GM18508 (cell line): ENCODE results near the gene SHMT2.

Experiments
- ATAC-seq: cut with Tn5 transposase; IDR thresholded peaks from one replicate; pipeline ENCODE4 v1.9.1; 2021; ENCODE audit warnings: moderate number of reproducible peaks; ENCODE audit not compliant: insufficient read depth, unreplicated experiment

The SHMT2 gene

DNA sequence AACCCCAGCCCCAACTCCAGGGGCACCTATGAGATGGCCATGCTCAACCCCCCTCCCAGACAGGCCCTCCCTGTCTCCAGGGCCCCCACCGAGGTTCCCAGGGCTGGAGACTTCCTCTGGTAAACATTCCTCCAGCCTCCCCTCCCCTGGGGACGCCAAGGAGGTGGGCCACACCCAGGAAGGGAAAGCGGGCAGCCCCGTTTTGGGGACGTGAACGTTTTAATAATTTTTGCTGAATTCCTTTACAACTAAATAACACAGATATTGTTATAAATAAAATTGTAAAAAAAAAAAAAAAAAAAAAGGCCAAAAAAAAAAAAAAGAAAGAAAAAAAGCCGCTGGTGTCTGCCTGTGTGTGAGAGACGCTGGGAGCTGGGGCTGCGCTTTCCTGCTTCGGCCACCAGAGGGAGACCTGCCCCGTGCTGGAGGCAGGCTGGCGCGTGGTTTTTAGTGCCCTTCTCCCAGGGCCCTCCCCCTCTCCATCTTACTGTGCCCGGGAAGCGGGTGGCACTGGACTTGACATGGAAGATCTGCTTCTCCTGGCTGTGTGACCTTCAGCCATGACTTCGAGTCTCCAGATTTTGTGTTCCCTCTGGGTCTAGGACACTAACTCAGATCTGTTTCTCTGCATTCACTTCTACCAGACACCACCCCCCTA lies 16.3 kb upstream of the SHMT2 start:
- no peak for ATAC-seq

DNA sequence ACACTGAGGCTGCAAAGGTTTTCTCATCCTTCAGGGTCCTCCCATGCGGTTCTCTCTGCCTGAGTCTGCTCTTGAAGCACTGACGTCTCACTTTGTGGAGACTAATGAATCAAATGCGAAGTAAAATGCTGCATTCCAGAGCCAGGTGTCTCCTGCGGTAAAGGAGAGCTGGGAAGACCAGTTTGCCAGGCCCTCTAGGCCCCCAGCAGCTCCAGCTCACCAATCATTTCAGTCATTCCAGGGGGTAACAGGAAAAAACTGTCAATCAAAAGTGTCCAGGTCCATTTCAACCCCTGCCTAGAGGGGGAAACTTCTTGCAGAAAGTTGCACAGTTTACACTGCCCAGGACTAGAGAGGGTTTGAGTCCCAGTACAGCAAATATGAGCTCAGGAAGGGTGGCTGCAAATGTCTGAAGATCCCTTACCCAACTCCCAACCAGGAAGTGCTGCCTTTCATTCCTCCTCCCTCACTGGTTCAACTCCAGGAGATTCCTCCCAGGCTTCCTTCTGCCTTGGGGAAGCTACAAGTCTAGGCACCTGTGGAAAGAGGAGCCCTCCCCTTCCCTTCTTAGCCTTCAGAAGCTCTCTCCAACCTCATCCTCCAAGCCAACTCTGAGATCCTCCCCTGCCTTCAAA lies 15.6 kb upstream of the SHMT2 start:
- ATAC-seq: no peak

DNA sequence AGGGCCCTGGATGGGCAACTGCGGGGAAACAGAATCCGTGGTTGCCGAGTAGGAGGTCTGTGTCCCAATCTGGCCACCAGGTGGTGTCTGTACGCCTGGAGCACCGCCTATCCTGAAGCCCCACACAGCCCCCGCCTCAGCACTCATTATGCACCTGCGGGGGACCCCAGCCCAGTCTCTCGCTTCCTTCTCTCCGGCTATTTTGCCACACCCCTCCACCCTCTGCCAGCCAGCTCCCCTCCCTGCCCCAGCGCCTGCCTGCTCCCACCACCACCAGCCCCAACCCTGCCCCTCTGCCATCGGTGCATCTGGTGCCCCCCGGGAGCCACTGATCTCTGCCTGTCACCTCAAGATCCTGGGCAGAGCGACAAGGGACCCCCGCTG lies 15.1 kb upstream of the SHMT2 start:
- ATAC-seq: no peak

DNA sequence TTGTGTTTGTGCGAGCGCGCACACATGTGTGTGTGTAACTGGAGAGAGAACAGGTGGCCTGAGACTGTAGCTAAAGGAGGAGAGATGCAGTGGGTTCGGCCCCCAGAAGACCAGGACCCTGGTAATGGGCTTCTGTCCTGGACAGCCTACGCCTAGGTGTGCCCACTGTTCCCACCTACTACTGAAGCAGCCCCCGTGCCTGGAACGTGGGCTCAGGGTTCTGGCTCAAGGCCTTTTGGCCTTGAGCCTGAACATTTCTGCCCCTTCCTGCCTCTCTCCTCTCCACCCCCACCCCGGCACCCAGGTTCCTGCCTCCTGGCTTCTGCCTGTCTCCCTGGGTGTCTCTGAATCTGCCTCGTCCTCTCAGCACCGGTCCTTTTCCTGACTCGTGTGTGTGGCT lies 14.4 kb upstream of the SHMT2 start:
- no peak for ATAC-seq

DNA sequence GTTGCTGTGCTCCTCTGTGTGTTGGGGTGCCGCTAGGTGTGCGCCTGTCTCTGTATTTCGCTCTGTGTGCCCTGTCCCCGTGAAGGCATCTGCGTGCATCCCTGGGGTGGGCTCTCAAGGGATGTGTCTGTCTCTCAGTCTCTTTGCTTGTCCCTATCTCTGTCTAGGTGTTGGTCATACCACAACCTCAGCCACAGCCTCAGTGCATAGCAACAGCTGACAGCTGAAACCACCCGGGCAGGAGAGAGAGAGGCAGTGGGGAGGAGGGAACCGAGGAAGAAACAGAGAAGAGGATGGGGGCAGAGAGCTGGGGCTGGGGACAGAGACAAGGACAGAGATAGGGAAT lies 13.9 kb upstream of the SHMT2 start:
- ATAC-seq: no peak

DNA sequence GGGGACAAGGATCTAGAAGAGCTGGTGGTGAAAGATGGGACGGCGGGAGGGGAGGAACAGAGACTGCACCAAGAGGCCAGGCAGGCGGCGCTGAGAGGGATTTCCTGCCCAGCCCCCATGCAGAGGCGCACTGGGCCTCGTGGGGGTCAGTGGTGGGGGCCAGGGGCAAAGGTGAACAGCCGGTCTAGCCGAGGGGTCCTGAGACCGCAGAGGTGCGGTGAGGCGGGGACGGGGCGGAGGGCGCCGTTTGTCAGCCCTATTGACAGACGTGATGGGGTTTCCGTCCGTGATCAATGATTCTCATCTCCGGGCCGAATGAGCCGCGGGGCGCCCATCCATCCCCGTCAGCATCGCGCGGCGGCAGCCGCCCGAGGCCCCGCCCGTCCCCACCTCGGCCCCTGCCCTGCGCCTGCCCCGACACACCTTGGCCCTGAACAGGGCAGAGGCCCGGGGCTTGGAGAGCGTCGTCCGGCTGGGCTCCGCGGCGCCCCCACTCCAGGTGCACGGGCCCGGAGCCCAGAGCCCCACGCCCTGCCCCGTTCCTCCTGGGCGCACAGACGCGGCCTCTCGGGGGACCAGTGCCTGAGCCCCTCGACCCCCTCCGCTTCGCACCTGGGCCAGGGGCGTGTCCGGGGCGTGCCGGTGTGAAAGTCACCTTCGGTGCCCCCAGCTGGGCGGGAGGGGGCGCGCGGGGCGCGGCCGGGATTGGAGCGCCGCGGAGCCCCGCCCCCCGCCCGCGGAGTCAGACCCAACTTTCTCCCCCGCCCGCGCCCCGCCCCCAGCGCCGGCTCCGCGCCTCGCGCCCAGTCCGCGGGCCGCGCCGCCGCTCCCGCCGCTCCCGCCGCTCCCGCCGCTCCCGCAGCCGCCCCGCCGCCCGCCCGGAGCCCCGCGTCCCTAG lies 13.2 kb upstream of the SHMT2 start, which contains the start of gene NXPH4:
Gene NXPH4, plus strand, starts transcription at position 781 of the 898 bp plus-strand sequence. CDS start 176 bp downstream, outside the sequence.
- no peak for ATAC-seq

DNA sequence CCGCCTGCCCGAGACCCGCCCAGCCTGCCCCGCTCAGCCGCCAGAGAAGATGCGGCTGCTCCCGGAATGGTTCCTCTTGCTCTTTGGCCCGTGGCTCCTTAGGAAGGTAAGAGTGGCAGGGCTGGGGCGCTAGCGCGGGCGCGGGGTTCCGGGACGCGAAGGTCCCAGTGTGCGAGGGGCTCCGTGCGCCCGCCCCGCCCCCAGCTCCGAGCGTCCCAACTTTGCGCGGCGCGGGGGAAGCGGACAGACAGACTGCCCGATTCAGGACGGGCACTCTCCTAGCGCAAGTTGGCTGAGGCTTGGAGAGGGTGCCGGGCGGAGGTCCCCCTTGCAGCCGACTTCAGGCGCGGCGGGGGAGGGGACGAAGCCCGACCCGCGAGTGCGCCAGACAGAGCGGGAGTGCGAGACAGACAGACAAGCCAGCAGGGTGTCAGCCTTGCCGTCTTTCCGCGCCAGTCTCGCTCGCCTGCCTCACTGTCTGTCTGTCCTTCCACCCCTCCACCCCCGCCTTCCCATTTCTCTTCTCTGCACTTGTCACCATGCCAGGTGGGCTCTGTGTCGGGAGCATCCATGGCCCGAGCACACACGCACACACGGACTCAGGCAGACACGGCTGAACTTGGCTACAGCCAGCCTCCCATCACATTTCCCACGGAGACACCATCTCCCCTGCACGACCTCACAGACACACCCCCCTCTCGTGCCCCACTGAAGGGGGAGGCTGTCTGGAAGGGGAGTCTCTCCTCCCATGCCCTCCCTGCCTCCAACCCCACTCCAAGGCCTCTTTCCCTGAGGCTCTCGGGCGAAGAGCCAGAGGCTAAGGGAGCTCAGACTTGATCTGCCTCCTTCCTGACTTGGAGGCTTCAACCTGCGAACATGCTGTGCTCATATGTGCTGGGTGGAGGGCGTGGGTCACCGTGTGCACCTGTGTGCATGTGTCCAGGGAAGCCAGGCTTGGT lies 12.3 kb upstream of the SHMT2 start:
- no peak for ATAC-seq

DNA sequence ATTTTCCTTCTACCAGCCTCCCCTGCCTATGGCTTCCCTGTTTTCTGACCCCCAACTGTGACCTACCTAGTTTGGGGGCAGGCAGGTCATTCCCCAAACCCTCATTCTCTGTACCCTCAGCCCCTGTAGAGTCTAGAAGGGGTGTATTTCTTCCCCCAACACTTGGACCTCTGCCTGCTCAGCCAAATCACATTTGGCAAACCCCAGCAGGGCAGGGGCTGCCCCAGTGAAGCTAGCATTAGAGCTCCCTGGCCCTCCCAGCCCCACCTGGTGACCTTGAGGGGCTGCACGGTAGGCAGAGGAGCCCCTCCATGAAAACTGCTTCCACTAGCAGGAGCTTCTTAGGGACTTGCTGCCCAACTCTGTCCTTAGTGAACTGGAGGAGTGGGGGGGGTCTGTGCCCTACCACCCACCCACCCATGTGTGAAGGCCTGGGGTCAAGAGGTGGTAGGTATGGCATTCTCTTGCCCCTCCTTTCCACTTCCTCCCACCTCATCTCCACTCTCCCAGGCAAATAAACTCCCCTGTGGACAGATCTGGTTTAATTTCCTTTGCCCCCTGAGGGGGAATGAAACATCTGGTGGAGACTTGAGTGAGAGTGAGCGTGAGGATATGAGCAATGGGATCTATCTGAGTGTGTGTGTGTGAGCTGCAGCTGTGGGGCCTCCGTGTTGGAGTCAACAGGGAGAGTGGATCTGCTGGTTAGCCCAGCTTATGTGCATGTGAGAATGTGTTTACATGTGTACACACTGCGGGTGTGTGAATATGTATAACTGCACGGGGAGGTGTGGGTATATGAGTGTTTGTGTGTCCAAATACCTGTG lies 11.3 kb upstream of the SHMT2 start:
- no peak for ATAC-seq

DNA sequence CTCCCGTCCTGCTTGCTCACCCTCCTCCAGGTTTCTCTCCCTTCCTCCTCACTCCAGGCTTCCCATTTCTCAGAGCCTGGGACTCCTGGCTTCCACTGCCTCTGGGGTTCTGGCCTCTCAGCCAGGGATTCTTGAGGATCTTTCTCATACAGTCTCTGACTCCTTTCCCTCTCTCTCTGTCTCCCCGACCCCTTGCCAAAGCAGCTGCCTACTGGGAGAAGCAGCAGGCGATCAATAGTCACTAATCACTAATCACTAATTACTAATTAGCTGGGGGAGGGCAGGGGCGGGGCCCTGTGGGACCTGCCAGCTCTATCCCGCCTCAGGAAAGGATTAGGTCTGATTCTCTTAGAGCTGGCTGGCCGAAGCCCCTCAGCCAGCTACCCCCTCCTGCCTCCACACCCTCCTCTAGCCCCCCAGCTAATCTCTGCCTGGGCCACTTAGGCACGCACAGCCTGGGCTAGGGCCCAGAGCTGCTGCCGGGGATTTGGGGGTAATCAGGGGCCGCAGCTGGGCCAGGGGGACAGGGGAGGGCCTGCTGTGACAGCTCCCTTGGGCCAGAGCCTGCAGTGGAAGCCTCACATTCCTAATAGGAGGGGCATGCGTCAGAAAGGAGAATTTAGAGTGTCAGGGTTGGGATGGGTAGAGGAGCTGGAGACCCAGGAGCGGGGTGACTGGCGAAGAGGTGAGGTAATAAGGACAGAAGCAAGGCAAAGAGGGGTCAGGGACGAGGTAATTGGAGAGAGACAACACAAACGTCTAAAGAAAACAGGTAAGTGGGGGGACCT lies 10.1 kb upstream of the SHMT2 start:
- no peak for ATAC-seq

DNA sequence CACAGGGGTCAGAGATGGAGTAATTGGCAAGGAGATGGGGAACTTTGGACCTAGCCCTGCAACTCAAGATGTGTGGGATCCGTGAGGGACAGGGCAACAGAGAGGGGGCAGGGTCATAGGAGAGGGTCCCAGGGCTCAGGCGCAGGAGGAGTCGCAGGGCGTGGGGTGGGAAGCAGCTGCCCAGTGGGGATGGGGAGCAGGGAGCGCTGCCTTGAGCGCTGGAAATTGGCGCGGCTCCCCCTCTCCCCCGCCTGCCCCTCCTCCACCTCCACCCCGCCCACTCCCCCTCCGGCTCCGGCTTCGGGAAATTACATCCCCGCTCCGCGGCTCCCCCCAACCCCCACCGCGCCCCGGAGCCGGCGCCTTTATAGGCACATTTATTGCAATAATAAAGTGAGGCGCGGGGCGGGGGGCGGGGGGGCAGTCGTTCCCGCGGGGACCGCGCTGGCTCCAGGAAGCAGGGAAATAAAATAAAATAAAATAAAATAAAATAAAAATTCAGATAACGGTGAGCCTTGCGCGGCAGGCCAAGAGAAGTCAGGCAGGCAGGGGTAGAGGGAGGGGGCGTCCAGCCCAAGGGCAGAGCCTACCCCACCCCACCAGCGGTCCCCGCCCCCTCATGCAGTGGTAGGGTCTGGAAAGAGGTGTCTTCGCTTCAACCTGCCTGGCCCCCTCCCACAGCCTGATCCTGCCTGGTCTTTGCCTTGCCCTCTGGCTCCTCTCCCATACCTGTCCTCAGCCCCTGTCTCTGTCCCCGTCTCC lies 9.3 kb upstream of the SHMT2 start:
- no peak for ATAC-seq

DNA sequence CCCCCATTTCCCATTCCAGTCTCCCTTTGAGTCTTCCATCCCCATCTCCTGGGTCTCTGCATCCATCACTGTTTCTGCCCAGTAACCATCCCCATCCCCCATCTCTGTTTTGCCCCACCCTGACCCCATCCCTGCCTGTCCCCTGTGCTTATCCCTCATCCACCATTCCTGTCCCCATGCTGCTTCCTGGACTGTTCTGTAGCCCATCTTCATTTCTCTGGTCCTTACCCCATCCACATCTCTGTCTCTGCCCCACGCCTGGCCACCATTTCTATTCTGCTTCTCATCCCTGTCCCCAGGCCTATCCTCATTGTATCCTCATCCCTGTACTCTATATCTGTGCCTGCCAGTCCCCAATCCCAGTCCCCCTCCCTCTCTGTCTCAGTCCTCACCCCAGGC lies 8.7 kb upstream of the SHMT2 start:
- no peak for ATAC-seq

DNA sequence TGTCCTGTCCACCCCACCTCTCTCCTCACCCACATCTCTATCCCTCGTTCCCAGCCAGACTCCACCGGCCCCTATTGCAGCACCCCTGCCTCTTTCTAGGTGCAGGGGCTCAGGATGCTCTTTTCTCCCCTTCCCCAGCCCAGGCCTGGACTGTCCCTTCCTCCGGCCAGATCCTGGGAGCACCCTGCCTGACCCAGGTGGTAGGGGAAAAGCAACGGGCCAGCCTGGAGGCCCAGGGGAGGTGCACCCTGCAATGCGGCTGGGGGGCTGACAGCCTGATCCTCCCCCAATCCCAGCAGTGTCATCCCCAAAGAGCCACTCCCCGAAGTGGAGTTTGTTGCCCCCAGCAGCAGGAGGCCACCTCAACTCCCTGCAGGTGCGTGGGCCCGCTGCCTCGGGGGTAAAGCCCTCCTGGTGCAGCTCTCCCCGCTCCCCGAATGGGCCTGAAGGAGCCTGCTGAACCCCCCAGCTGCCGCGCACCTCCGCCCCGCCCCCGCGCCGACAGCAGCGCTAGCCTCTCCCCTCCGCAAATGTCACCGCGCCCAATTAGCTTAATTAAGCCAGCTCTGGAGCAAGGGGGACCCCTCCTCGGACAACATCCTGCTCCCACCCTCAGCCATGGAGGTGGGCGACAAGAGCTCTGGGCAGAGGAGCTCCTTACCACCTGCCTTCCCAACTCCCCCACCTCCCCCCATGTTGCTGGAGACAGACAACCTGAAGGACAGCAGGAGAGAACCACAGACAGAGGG lies 8.2 kb upstream of the SHMT2 start:
- ATAC-seq: no peak

DNA sequence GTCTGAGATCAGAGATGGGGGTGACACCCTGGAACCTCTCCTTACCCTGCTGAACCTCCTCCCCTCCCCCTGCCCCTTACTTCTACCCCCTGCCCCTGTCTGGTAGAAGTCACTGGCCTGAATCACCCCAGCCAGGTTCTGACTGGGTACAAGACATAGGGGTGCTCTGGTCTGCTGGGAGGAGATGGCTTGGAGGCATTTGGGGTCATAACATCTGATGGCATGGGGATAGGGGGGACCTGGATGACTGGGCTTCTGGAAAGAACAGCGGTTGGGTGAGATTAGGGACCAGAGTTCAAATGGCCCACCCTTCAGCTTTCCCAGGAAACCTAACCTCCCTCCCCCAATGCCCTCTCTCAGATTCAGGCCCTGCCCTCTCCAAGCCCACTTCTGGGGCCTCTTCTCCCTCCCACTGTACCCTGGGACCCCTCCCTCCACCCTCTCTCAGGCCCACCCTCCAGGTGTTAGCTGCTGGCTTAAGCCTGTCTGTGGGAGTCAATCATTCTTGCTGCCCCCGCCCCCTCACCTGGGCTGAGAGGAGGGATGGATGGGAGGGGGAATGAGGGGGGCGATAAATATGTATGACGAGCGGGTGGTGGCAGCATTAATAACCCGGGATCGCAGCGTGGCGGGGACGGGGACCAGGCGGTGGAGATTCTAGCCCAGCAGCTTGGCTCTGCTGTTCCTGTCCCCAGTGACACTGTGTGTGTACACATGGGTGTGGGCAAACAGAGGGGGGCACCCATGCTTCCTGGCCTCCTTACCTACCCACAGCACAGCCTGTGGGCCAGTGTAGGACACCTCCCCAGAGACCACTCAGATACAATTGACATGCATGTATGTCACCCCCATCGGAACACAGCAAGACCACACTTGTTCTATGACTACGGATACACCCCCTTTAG lies 7.0 kb upstream of the SHMT2 start:
- no peak for ATAC-seq

DNA sequence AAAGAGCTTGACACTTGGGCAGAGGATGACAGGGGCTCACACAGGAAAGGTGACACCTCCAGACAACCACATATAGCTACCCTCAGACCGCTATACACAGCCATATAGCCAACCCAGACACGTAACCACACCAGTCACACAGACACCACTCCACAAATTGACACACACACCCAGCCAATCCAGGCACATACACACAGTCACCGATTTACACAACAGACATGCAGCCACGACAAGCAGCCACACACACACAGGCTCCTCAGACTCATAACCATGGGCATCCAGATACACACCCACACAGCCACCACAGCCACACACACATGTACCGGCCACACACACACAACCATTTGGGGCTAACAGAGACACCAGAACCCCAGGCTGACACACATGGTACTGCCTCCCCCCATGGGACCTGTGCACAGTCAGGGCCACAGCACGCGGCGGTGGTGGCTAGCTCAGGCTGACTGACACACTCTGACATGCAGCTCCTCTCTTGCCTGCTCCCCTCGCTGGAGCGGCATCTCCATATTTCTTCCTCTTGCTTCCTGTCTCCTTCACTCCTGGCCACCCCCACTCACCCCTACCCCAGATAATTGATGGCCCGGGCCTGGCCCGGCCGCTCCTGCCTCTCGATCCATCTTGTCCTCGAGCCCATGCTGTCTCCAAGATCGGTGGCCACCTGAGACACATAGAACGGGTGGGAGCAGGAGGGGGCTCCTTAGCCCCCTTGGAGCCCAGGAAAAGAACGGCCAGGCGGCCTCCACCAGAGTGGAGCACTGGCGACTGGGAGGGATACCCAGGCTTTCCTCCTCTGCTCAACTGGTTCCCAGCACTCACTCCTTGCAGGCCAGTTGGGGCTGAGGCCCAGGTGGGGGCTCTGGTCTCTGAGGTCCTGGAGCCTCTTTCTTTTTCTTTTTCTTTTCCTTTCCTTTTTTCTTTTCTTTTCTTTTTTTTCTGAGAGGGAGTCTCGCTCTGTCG lies 6.0 kb upstream of the SHMT2 start:
- ATAC-seq: no peak
